HEK293 (cell line): ENCODE results near the gene FUBP1.

Experiments used
- CTCF ChIA-PET: fragments of 350-600 bp; formaldehyde crosslinking; extraction: SDS; loops from one replicate; lab custom pipeline; 2021; ENCODE audit warnings: antibody characterized with exemption; lab: Yijun Ruan, JAX
- POLR2A ChIA-PET: fragments of 300-600 bp; formaldehyde crosslinking; extraction: SDS; loops from one replicate; lab custom pipeline; 2020; ENCODE audit warnings: antibody characterized with exemption, inconsistent platforms; lab: Yijun Ruan, JAX
- H3K27ac ChIP-seq: fragments of 200-500 bp; sonication (Bioruptor generic); 2 replicates; pipeline ENCODE4 v1.5.1; 2014; ENCODE audit warnings: low read depth, low read length, control low read depth, inconsistent platforms; ENCODE audit errors: extremely low read depth
- H3K36me3 ChIP-seq, 2 experiments: fragments of 200-500 bp in 1 of 2; sonication (Bioruptor generic) in 1 of 2; 1 replicate in 1 of 2; 2 replicates in 1 of 2; pipeline ENCODE4 v1.5.1; 2014 to 2017; ENCODE audit warnings: inconsistent platforms in 2 of 2, low read length in 2 of 2; ENCODE audit not compliant: control insufficient read depth in 2 of 2, insufficient read depth in 1 of 2
- H3K4me1 ChIP-seq: fragments of 200-500 bp; sonication (Bioruptor generic); 2 replicates; pipeline ENCODE4 v1.5.1; 2014; ENCODE audit warnings: mild to moderate bottlenecking, low read length, inconsistent platforms; ENCODE audit not compliant: control insufficient read depth, insufficient read depth
- H3K4me3 ChIP-seq: 2 replicates; pipeline ENCODE4 v1.5.1; 2011; ENCODE audit warnings: low read depth, mild to moderate bottlenecking, control low read depth, low read length, moderate library complexity
- H3K9me3 ChIP-seq: fragments of 200-500 bp; sonication (Bioruptor generic); 2 replicates; pipeline ENCODE4 v1.5.1; 2014; ENCODE audit warnings: low read depth, low read length, inconsistent platforms; ENCODE audit not compliant: control insufficient read depth, insufficient read depth
- PRDM1 ChIP-seq: fragments of 450-650 bp; formaldehyde crosslinking; IDR thresholded peaks from 2 replicates; pipeline ENCODE4; 2016; ENCODE audit warnings: missing biosample characterization, missing genetic modification characterization
- YY2 ChIP-seq: fragments of 450-650 bp; formaldehyde crosslinking; IDR thresholded peaks from 2 replicates; pipeline ENCODE4 v1.5.1; 2016; ENCODE audit warnings: missing biosample characterization, missing genetic modification characterization
- ZNF10 ChIP-seq: fragments of 450-650 bp; formaldehyde crosslinking; IDR thresholded peaks from 2 replicates; pipeline ENCODE4 v1.5.1; 2017; ENCODE audit warnings: missing biosample characterization, missing genetic modification characterization
- ZNF146 ChIP-seq: fragments of 450-650 bp; formaldehyde crosslinking; IDR thresholded peaks from 2 replicates; pipeline ENCODE4 v1.5.1; 2016; ENCODE audit warnings: missing biosample characterization, missing genetic modification characterization
- ZNF16 ChIP-seq: fragments of 450-650 bp; formaldehyde crosslinking; IDR thresholded peaks from 2 replicates; pipeline ENCODE4 v1.5.1; 2016; ENCODE audit warnings: low read depth, missing biosample characterization, missing genetic modification characterization
- ZNF169 ChIP-seq: fragments of 450-650 bp; formaldehyde crosslinking; IDR thresholded peaks from 2 replicates; pipeline ENCODE4 v1.5.1; 2016; ENCODE audit warnings: missing biosample characterization, missing genetic modification characterization
- ZNF501 ChIP-seq: fragments of 450-650 bp; formaldehyde crosslinking; IDR thresholded peaks from 2 replicates; pipeline ENCODE4 v1.5.1; 2016; ENCODE audit warnings: missing biosample characterization, missing genetic modification characterization
- ZNF571 ChIP-seq: fragments of 450-650 bp; formaldehyde crosslinking; IDR thresholded peaks from 2 replicates; pipeline ENCODE4 v1.5.0; 2017; ENCODE audit warnings: missing biosample characterization, missing genetic modification characterization
- ZNF621 ChIP-seq: fragments of 450-650 bp; formaldehyde crosslinking; IDR thresholded peaks from 2 replicates; pipeline ENCODE4 v1.5.1; 2017; ENCODE audit warnings: missing biosample characterization, missing genetic modification characterization
- ZNF664 ChIP-seq: fragments of 450-650 bp; formaldehyde crosslinking; IDR thresholded peaks from 2 replicates; pipeline ENCODE4 v1.5.1; 2016; ENCODE audit warnings: missing biosample characterization, missing genetic modification characterization
- ZNF677 ChIP-seq: fragments of 450-650 bp; IDR thresholded peaks from 2 replicates; pipeline ENCODE4 v1.5.0; 2018; ENCODE audit warnings: missing biosample characterization, mild to moderate bottlenecking, missing genetic modification characterization, moderate library complexity
- ZNF701 ChIP-seq: fragments of 450-650 bp; formaldehyde crosslinking; IDR thresholded peaks from 2 replicates; pipeline ENCODE4 v1.5.1; 2016; ENCODE audit warnings: missing biosample characterization, missing genetic modification characterization
- TF ChIP-seq, protein P1 (sequence below): fragments of 450-650 bp; formaldehyde crosslinking; conservative IDR thresholded peaks from 2 replicates; pipeline ENCODE4 v1.5.1; 2016; ENCODE audit warnings: low read depth, missing biosample characterization, missing genetic modification characterization
- TF ChIP-seq, protein P2 (sequence below): fragments of 450-650 bp; formaldehyde crosslinking; IDR thresholded peaks from 2 replicates; pipeline ENCODE4 v1.5.1; 2016; ENCODE audit warnings: missing biosample characterization, missing genetic modification characterization, borderline replicate concordance
- TF ChIP-seq, protein P3 (sequence below): fragments of 450-650 bp; formaldehyde crosslinking; IDR thresholded peaks from 2 replicates; pipeline ENCODE4 v1.5.1; 2017; ENCODE audit warnings: missing biosample characterization, missing genetic modification characterization
- TF ChIP-seq, protein P4 (sequence below): fragments of 450-650 bp; formaldehyde crosslinking; IDR thresholded peaks from 2 replicates; pipeline ENCODE4 v1.5.1; 2016; ENCODE audit warnings: missing biosample characterization, missing genetic modification characterization

The FUBP1 gene

DNA sequence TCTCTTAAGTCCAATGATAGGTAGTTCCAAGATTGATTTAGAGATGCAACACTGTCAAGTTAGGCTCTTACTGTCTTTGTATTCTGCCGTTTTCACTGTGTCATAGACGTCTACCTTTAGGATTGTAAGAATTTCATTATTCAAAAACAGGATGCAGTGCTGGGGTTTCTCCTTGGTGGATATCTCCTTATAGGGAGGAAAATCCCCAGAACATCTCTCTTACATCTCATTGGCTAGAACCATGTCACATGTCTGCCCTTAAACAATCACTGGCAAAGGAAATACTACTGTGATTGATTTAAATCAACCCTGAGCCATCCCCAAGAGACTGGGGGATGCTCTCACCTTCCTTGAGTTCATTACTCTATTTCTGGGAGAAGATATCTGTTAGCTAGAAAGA is 10.9 kb upstream of the FUBP1 start:
- Histone ChIP-seq H3K4me1 (no peaks in the 10 kb centered on the region), H3K36me3 (peaks cover 9 to 12% of the 10 kb centered on the region in 2 experiments; a peak in 2 of 3 replicates), H3K9me3 (no peaks in the 10 kb centered on the region), H3K4me3 (no peak overlapping the region), H3K27ac (no peak overlapping the region)
- ChIA-PET CTCF (interaction anchor here (1.4 kb wide), 1 partner anchor 11 kb away, joined by 4 read pairs; the partner anchor contains the start of gene FUBP1), POLR2A (no interaction called here)
- TF ChIP-seq ZNF571 (tag by site-specific recombination) (no peak), ZNF10 (tag by site-specific recombination) (no peak), ZNF677 (tag by site-specific recombination) (no peak), ZNF169 (no peak), ZNF16 (tag by site-specific recombination) (no peak)
- TF ChIP-seq, protein P1, sequence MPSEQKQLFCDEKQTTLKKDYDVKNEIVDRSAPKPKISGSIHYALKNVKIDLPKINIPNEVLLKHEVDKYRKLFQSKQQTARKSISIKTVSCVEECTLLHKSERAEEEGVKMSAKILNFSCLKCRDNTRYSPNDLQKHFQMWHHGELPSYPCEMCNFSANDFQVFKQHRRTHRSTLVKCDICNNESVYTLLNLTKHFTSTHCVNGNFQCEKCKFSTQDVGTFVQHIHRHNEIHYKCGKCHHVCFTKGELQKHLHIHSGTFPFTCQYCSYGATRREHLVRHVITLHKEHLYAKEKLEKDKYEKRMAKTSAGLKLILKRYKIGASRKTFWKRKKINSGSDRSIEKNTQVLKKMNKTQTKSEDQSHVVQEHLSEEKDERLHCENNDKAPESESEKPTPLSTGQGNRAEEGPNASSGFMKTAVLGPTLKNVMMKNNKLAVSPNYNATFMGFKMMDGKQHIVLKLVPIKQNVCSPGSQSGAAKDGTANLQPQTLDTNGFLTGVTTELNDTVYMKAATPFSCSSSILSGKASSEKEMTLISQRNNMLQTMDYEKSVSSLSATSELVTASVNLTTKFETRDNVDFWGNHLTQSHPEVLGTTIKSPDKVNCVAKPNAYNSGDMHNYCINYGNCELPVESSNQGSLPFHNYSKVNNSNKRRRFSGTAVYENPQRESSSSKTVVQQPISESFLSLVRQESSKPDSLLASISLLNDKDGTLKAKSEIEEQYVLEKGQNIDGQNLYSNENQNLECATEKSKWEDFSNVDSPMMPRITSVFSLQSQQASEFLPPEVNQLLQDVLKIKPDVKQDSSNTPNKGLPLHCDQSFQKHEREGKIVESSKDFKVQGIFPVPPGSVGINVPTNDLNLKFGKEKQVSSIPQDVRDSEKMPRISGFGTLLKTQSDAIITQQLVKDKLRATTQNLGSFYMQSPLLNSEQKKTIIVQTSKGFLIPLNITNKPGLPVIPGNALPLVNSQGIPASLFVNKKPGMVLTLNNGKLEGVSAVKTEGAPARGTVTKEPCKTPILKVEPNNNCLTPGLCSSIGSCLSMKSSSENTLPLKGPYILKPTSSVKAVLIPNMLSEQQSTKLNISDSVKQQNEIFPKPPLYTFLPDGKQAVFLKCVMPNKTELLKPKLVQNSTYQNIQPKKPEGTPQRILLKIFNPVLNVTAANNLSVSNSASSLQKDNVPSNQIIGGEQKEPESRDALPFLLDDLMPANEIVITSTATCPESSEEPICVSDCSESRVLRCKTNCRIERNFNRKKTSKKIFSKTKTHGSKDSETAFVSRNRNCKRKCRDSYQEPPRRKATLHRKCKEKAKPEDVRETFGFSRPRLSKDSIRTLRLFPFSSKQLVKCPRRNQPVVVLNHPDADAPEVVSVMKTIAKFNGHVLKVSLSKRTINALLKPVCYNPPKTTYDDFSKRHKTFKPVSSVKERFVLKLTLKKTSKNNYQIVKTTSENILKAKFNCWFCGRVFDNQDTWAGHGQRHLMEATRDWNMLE (tag by site-specific recombination): no peak
- TF ChIP-seq, protein P2, sequence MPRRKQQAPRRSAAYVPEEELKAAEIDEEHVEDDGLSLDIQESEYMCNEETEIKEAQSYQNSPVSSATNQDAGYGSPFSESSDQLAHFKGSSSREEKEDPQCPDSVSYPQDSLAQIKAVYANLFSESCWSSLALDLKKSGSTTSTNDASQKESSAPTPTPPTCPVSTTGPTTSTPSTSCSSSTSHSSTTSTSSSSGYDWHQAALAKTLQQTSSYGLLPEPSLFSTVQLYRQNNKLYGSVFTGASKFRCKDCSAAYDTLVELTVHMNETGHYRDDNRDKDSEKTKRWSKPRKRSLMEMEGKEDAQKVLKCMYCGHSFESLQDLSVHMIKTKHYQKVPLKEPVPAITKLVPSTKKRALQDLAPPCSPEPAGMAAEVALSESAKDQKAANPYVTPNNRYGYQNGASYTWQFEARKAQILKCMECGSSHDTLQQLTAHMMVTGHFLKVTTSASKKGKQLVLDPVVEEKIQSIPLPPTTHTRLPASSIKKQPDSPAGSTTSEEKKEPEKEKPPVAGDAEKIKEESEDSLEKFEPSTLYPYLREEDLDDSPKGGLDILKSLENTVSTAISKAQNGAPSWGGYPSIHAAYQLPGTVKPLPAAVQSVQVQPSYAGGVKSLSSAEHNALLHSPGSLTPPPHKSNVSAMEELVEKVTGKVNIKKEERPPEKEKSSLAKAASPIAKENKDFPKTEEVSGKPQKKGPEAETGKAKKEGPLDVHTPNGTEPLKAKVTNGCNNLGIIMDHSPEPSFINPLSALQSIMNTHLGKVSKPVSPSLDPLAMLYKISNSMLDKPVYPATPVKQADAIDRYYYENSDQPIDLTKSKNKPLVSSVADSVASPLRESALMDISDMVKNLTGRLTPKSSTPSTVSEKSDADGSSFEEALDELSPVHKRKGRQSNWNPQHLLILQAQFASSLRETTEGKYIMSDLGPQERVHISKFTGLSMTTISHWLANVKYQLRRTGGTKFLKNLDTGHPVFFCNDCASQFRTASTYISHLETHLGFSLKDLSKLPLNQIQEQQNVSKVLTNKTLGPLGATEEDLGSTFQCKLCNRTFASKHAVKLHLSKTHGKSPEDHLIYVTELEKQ (tag by site-specific recombination): no peak

DNA sequence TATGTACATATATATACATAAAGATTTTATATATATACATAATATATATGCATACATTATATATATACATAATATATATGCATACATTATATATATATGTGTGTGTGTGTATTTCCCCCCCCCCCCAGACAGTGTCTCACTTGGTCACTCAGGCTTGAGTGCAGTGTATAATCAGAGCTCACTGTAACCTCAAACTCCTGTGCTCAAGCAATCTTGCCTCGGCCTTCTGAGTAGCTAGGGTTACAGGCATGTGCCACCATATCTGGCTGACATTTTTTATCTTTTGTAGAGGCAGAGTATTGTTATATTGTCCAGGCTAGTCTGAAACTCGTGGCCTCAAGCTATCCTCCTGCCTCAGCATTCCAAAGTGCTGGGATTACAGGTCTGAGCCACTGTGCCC is 9.0 kb upstream of the FUBP1 start:
- POLR2A ChIA-PET: no interaction called here
- Histone ChIP-seq H3K36me3 (peaks cover 5 to 12% of the 10 kb centered on the region in 2 experiments; a peak in 1 of 3 replicates), H3K4me3 (no peak overlapping the region), H3K4me1 (no peaks in the 10 kb centered on the region; the same call in 1 of the 2 replicates), H3K27ac (no peak overlapping the region), H3K9me3 (no peaks in the 10 kb centered on the region)
- CTCF ChIA-PET: interaction anchor here (0.9 to 1.1 kb wide), 2 partner anchors 12 to 127 kb away, joined by 4 read pairs; no protein-coding TSS in a partner anchor
- TF ChIP-seq ZNF677 (tag by site-specific recombination): 0 out of 2 replicates have a peak, but pooled peaks have one; percentile 19
- no peak for TF ChIP-seq ZNF146 (tag by site-specific recombination)

DNA sequence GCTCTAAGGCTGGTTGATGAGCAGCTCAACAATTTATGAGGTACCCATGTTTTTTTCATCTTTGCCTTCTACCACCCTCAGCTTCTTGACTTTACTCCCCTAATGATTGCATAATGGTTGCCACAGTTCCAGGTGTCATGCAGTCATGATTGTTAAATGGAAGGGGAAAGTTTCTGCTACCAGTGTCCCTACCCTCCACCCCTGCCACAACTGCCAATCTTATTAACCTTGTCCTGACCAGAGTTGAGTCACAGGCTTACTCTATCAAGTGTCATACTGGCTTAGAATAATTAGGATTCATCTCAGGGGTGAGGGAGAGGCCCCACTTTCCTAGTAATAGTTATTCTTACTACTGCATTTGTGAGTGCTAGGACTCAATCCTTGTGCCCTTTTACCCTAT is 7.9 kb upstream of the FUBP1 start:
- CTCF ChIA-PET: interaction anchor here (0.7 kb wide), 1 partner anchor 128 kb away, joined by 3 read pairs; no protein-coding TSS in a partner anchor
- no peaks in the 10 kb centered on the region; the same call in 1 of the 2 replicates for H3K4me1 ChIP-seq
- no peak for TF ChIP-seq ZNF664
- no peak for TF ChIP-seq YY2 (tag by site-specific recombination)
- no peak for TF ChIP-seq ZNF621 (tag by site-specific recombination)
- TF ChIP-seq ZNF501 (tag by site-specific recombination): no peak
- TF ChIP-seq, protein P3, sequence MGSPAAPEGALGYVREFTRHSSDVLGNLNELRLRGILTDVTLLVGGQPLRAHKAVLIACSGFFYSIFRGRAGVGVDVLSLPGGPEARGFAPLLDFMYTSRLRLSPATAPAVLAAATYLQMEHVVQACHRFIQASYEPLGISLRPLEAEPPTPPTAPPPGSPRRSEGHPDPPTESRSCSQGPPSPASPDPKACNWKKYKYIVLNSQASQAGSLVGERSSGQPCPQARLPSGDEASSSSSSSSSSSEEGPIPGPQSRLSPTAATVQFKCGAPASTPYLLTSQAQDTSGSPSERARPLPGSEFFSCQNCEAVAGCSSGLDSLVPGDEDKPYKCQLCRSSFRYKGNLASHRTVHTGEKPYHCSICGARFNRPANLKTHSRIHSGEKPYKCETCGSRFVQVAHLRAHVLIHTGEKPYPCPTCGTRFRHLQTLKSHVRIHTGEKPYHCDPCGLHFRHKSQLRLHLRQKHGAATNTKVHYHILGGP (tag by site-specific recombination): no peak
- TF ChIP-seq PRDM1 (tag by site-specific recombination): no peak
- no peak for TF ChIP-seq ZNF701 (tag by site-specific recombination)
- TF ChIP-seq, protein P4, sequence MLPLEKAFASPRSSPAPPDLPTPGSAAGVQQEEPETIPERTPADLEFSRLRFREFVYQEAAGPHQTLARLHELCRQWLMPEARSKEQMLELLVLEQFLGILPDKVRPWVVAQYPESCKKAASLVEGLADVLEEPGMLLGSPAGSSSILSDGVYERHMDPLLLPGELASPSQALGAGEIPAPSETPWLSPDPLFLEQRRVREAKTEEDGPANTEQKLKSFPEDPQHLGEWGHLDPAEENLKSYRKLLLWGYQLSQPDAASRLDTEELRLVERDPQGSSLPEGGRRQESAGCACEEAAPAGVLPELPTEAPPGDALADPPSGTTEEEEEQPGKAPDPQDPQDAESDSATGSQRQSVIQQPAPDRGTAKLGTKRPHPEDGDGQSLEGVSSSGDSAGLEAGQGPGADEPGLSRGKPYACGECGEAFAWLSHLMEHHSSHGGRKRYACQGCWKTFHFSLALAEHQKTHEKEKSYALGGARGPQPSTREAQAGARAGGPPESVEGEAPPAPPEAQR (tag by site-specific recombination): no peak
- TF ChIP-seq, all 188 proteins: peak for 0
- Histone ChIP-seq H3K9me3 (no peaks in the 10 kb centered on the region), H3K4me3 (no peak overlapping the region), H3K36me3 (peaks cover 0 to 9% of the 10 kb centered on the region in 2 experiments; a peak in 2 of 3 replicates), H3K27ac (no peak overlapping the region)
- POLR2A ChIA-PET: no interaction called here
